Cardiac muscle cell (in vitro differentiated cells and primary cell): ENCODE data around the gene FAM78B. TPM values are rescaled to one million over a fixed set of nuclear protein-coding genes. Genes with fewer than 3 reads are reported as not detected.

Experiments used
- DNase-seq, 2 donors: peaks; one replicate each; pipeline versions ENCODE4 v3.0.0 to v3.0.0-alpha.2; 2010 to 2017; ENCODE audit warnings: low read depth in 1 of 2, low spot score in 1 of 2
- H3K27ac ChIP-seq: fragments of 200-600 bp; sonication (generic); 2 replicates; pipeline ENCODE4 v1.5.1; 2016
- H3K27me3 ChIP-seq: fragments of 200-600 bp; sonication (generic); 2 replicates; pipeline ENCODE4 v1.6.0; 2016; ENCODE audit warnings: control low read depth
- H3K36me3 ChIP-seq: fragments of 200-600 bp; sonication (generic); 2 replicates; pipeline ENCODE4 v1.5.1; 2016; ENCODE audit warnings: control low read depth
- H3K4me1 ChIP-seq: fragments of 200-600 bp; sonication (generic); 2 replicates; pipeline ENCODE4 v1.8.1; 2017; ENCODE audit warnings: low read depth, mild to moderate bottlenecking, mixed run types
- H3K4me3 ChIP-seq: fragments of 200-600 bp; sonication (generic); 2 replicates; pipeline ENCODE4 v1.5.1; 2016; ENCODE audit warnings: mild to moderate bottlenecking
- H3K9me3 ChIP-seq: fragments of 200-600 bp; sonication (generic); 2 replicates; pipeline ENCODE4 v1.5.1; 2017; ENCODE audit warnings: low read depth, mild to moderate bottlenecking, control low read depth
- polyA plus RNA-seq: library from polyadenylated mRNA; unstranded; fragments of >200 nt; fragmentation: Nextera tagmentation; extraction: Ambion mirVana; gene quantifications from 2 replicates; pipeline ENCODE4 v1.2.1, GENCODE V29; 2016
- total RNA-seq: library from RNA; depleted of rRNA; stranded (reverse); fragments of >200 nt; gene quantifications from 2 replicates; pipeline ENCODE4 v1.2.3, GENCODE V29; 2016
- TF ChIP-seq, protein P1 (sequence below): IDR thresholded peaks from 2 replicates; pipeline ENCODE4 v1.5.1; 2012; ENCODE audit warnings: low read depth, mild to moderate bottlenecking, low read length

The FAM78B gene
- total and polyA plus RNA-seq, 2 experiments from 2014 or later = 0.06 to 0.57 TPM

DNA sequence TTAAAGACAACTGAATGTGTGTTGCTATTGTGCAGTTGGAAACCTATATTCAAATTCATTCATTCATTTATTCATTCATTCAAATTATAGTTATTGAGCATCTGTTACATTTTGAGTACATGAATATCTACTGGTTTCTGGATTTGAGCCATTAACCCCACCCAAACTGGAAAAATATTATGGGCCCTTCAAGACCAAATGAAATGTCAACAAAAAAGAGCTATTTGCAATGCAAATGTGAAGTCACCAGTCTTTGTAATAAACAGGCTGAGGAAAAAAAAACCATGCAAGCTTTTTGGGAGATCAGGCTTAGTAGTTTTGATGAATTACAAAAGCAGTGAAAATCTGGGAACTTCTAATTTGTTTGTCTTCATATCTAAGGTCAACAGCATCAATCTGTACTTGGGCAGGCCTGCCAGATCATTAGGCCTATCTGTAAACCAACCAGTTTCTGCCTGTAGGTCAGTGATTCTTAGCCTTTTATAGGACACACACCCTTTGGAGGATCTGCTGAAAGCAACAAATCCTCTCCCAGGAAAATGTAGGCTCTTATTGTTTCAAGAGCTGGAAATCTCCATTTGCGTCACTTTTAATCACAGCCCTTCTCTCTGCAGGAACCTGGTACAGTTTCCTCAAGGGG is 134.7 kb downstream of the FAM78B start:
- Histone ChIP-seq H3K4me1 (no peaks in the 10 kb centered on the region), H3K27me3 (no peaks in the 10 kb centered on the region), H3K27ac (no peak overlapping the region), H3K4me3 (no peak overlapping the region), H3K9me3 (no peaks in the 10 kb centered on the region), H3K36me3 (no peaks in the 10 kb centered on the region)
- DNase-seq = no peak
- TF ChIP-seq, protein P1, sequence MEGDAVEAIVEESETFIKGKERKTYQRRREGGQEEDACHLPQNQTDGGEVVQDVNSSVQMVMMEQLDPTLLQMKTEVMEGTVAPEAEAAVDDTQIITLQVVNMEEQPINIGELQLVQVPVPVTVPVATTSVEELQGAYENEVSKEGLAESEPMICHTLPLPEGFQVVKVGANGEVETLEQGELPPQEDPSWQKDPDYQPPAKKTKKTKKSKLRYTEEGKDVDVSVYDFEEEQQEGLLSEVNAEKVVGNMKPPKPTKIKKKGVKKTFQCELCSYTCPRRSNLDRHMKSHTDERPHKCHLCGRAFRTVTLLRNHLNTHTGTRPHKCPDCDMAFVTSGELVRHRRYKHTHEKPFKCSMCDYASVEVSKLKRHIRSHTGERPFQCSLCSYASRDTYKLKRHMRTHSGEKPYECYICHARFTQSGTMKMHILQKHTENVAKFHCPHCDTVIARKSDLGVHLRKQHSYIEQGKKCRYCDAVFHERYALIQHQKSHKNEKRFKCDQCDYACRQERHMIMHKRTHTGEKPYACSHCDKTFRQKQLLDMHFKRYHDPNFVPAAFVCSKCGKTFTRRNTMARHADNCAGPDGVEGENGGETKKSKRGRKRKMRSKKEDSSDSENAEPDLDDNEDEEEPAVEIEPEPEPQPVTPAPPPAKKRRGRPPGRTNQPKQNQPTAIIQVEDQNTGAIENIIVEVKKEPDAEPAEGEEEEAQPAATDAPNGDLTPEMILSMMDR = no peak

DNA sequence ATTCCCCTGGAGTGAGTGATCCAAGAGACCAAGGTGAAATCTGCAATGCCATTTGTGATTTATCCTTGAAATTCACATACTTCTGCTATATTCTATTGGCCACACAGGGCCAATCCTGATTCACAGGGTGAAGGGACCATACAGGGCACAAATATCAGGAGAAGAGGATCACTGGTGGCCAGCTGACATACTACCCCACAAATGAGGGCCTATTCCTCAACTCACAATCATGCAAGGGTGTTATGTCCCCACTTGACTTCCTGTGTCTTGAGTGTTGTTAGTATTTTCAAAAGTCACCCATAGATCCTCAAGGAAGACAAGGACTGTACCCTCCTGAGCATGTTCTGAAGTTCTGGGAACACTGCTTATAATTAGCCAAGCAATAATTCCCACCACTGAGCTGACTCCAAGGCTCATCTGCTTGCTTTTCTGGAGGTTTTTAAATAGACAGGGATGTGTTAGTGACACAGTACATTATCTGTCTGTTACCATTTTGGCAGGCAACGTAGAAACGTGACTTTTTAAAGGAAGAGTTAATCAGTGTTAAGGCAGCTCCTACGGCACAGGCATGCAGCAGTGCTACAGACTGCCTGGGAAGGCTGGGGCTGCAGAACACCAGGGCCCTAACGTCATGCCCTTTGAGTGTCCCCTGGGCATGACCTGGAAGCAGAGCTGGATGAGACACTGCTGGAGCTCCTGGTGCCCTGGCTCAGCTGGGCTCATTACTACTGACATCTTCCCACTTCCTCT is 137.4 kb downstream of the FAM78B start:
- H3K36me3 ChIP-seq = no peaks in the 10 kb centered on the region
- no peak overlapping the region for H3K27ac ChIP-seq
- no peaks in the 10 kb centered on the region for H3K9me3 ChIP-seq
- no peak for DNase-seq
- H3K4me1 ChIP-seq = no peaks in the 10 kb centered on the region
- H3K4me3 ChIP-seq = no peak overlapping the region
- no peaks in the 10 kb centered on the region for H3K27me3 ChIP-seq
- TF ChIP-seq, protein P1 = no peak

DNA sequence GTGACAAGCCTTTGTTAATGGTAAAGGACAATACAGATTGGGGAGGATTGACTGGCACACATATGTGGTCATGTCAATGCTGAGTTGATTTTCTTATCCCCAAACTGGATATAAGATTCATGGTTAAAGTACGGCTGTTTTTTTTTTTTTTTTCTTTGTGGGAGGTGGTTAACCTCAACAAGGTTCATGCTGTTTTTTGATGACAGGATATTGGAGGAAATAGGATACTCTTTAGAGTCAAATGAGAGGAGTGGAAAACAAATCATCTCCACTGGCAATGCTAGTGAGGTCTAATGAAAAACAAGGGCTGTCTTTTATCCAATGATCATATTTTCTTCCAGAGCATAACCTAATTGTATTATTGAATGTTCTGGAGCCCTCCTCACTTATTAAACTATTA is 140.2 kb downstream of the FAM78B start:
- H3K4me3 ChIP-seq = no peak overlapping the region
- TF ChIP-seq, protein P1 = no peak
- DNase-seq = no peak
- H3K27me3 ChIP-seq = no peaks in the 10 kb centered on the region
- H3K4me1 ChIP-seq = no peaks in the 10 kb centered on the region
- H3K36me3 ChIP-seq = no peaks in the 10 kb centered on the region
- H3K9me3 ChIP-seq = no peaks in the 10 kb centered on the region
- no peak overlapping the region for H3K27ac ChIP-seq

DNA sequence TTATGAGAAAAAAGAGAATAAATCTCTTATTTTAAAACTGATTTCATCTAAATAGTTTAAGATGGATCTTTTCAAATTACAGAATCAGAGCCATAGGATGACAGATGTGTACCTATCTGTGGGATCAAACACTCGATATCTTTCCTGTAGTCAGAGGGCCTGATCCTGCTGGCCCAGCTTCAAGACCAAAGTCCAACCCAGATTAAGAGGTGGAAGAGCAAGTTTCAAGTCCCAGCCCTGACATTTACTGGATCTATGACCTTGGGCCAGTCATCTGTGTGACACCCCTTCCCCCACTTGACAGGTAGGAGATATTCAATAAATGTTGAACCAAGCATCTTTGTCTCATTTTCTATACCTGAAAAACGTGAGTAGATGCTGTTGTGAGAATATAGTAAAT is 140.7 kb downstream of the FAM78B start:
- no peak for DNase-seq
- Histone ChIP-seq H3K4me3 (no peak overlapping the region), H3K36me3 (no peaks in the 10 kb centered on the region), H3K27me3 (no peaks in the 10 kb centered on the region), H3K4me1 (no peaks in the 10 kb centered on the region), H3K9me3 (no peaks in the 10 kb centered on the region), H3K27ac (no peak overlapping the region)
- TF ChIP-seq, protein P1 = no peak

DNA sequence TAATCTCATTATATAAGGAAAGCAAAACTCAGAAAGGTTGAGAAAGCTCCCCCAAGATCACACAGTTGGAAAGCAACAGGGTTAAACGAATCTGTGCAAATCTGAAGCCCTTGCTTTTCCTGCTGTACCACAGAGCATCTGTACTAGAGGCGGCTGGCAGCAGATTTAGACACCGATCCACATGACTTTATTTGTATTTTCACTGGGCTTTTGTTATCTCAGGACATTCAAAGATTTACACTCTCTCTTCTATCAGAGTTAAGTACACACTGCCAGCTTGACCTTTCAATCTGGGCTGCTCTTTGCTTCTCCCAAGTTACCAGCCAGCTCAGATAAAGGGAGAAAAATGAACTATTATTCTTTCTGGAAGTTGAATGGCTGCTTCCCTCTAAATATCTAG is 146.6 kb downstream of the FAM78B start:
- DNase-seq = no peak
- no peak overlapping the region for H3K4me3 ChIP-seq
- no peaks in the 10 kb centered on the region for H3K36me3 ChIP-seq
- TF ChIP-seq, protein P1 = no peak
- H3K27me3 ChIP-seq = peaks cover 6% of the 10 kb centered on the region
- no peak overlapping the region for H3K27ac ChIP-seq
- no peaks in the 10 kb centered on the region for H3K4me1 ChIP-seq
- H3K9me3 ChIP-seq = no peaks in the 10 kb centered on the region
